ENCODE measurements around the gene C11orf16.

- no peak for TF ChIP-seq EZH2phosphoT487 (conservative IDR thresholded peaks at IDR 0.05; ENCODE audit: low read length)
- no peak for TF ChIP-seq CTCF (IDR thresholded peaks at IDR 0.05; ENCODE audit: insufficient read depth, low read length, poor library complexity, severe bottlenecking)
These were observed 62.2 kb downstream of the C11orf16 start for GRCh38 chr11:8870411-8871170.
